ENCODE results near the gene UTP20.
A peak's percentile ranks its signal among the peaks of the same experiment; 100 is the strongest.
"Not testable (repeated sequence)": the region's sequence is repeated elsewhere in the genome, so short reads cannot be mapped to it uniquely, and the experiment has no call there.

Gene UTP20

GRCh38 chr12:101407436-101408345, 127.8 kb downstream of the UTP20 start, which contains the start of gene ARL1 (continued):
- TF ChIP-seq ZNF704 (tag by site-specific recombination; IDR thresholded peaks at IDR 0.05) (no peak), KLF7 (tag by site-specific recombination; IDR thresholded peaks at IDR 0.05; ENCODE audit: borderline replicate concordance) (peak; percentile 65; the same call in 1 of the 2 replicates), KLF17 (tag by site-specific recombination; IDR thresholded peaks at IDR 0.05) (peak; percentile 53; the same call in 1 of the 2 replicates), ZNF596 (tag by site-specific recombination; IDR thresholded peaks at IDR 0.05) (no peak), ZNF830 (tag by site-specific recombination; IDR thresholded peaks at IDR 0.05; ENCODE audit: low read depth) (no peak), KLF10 (tag by site-specific recombination; IDR thresholded peaks at IDR 0.05) (peak; percentile 66; the same call in 1 of the 2 replicates), SP3 (tag by site-specific recombination; IDR thresholded peaks at IDR 0.05) (peak; percentile 76), ZNF843 (tag by site-specific recombination; IDR thresholded peaks at IDR 0.05) (peak; percentile 56; the same call in 1 of the 2 replicates), ZBTB20 (tag by site-specific recombination; IDR thresholded peaks at IDR 0.05) (peak; percentile 79), ZNF501 (tag by site-specific recombination; IDR thresholded peaks at IDR 0.05) (peak; percentile 85)

- peak; percentile 49; the same call in 1 of the 2 replicates for TF ChIP-seq ZBTB20 (tag by site-specific recombination; IDR thresholded peaks at IDR 0.05)
- H3K4me1 ChIP-seq (ENCODE audit: control insufficient read depth, insufficient read depth, low read length); CTCF ChIA-PET; POLR2A ChIA-PET; H3K27ac ChIP-seq (ENCODE audit: extremely low read depth, low read depth, low read length); H3K36me3 ChIP-seq (ENCODE audit: control insufficient read depth in 2 of 2, insufficient read depth in 1 of 2, low read length in 2 of 2); H3K9me3 ChIP-seq (ENCODE audit: control insufficient read depth, insufficient read depth, low read depth, low read length); H3K4me3 ChIP-seq (ENCODE audit: low read depth, low read length): not testable (repeated sequence)
Measured at GRCh38 chr12:101410169-101410568, 130.3 kb downstream of the UTP20 start.

GRCh38 chr12:101414533-101415119, 134.7 kb downstream of the UTP20 start:
- ChIA-PET CTCF (interaction anchor here (0.7 to 1.4 kb wide), 15 partner anchors 11 to 1397 kb away, joined by 3 to 7 read pairs (median 3); no protein-coding TSS in a partner anchor), POLR2A (no interaction called here)
- H3K4me1 ChIP-seq (ENCODE audit: control insufficient read depth, insufficient read depth, low read length) = no peaks in the 10 kb centered on the region
- no peak overlapping the region for H3K27ac ChIP-seq (ENCODE audit: extremely low read depth, low read depth, low read length)
- TF ChIP-seq ZNF248 (tag by site-specific recombination; IDR thresholded peaks at IDR 0.05) (no peak), ZNF239 (tag by site-specific recombination; IDR thresholded peaks at IDR 0.05) (no peak), TCF7L2 (IDR thresholded peaks at IDR 0.05; ENCODE audit: borderline replicate concordance, low read depth, low read length) (no peak), GLI2 (tag by site-specific recombination; IDR thresholded peaks at IDR 0.05; ENCODE audit: borderline replicate concordance, low read depth) (no peak), ZNF654 (tag by site-specific recombination; IDR thresholded peaks at IDR 0.05; ENCODE audit: low read depth) (peak; percentile 83), SP7 (tag by site-specific recombination; IDR thresholded peaks at IDR 0.05) (no peak), ZNF558 (tag by site-specific recombination; IDR thresholded peaks at IDR 0.05) (no peak), GFI1B (tag by site-specific recombination; IDR thresholded peaks at IDR 0.05) (no peak), CTCF (tag by site-specific recombination; IDR thresholded peaks at IDR 0.05) (peak; percentile 34; the same call in 1 of the 2 replicates)
- H3K4me3 ChIP-seq (ENCODE audit: low read depth, low read length) = no peak overlapping the region
- no peaks in the 10 kb centered on the region for H3K36me3 ChIP-seq (ENCODE audit: control insufficient read depth in 2 of 2, insufficient read depth in 1 of 2, low read length in 2 of 2)
- no peaks in the 10 kb centered on the region for H3K9me3 ChIP-seq (ENCODE audit: control insufficient read depth, insufficient read depth, low read depth, low read length)

Data from HEK293 (cell line).